GM10847 (cell line): ENCODE measurements around the gene PLOD2.

Source experiments
- POLR2A ChIP-seq: IDR thresholded peaks from 2 replicates; pipeline ENCODE4 v1.6.1; 2011; ENCODE audit not compliant: insufficient read length; ENCODE audit errors: extremely low read depth

The PLOD2 gene

GRCh38 chr3:146159037-146159436, 1.9 kb downstream of the PLOD2 start:
- no peak for TF ChIP-seq POLR2A

GRCh38 chr3:146157325-146158060, 3.5 kb downstream of the PLOD2 start:
- no peak for TF ChIP-seq POLR2A

GRCh38 chr3:146156666-146157314, 4.2 kb downstream of the PLOD2 start:
- TF ChIP-seq POLR2A: no peak

- no peak for TF ChIP-seq POLR2A
These were observed 4.9 kb downstream of the PLOD2 start for GRCh38 chr3:146156095-146156494.

- TF ChIP-seq POLR2A: no peak
These were observed 6.0 kb downstream of the PLOD2 start for GRCh38 chr3:146154995-146155394.

GRCh38 chr3:146154316-146154715, 6.7 kb downstream of the PLOD2 start:
- TF ChIP-seq POLR2A: no peak

- no peak for TF ChIP-seq POLR2A
These were observed 7.6 kb downstream of the PLOD2 start for GRCh38 chr3:146153429-146153828.

GRCh38 chr3:146152834-146153233, 8.2 kb downstream of the PLOD2 start:
- TF ChIP-seq POLR2A: no peak

GRCh38 chr3:146148468-146148931, 12.5 kb downstream of the PLOD2 start:
- no peak for TF ChIP-seq POLR2A

- TF ChIP-seq POLR2A: no peak
These were observed 15.3 kb downstream of the PLOD2 start for GRCh38 chr3:146145642-146146041.

GRCh38 chr3:146142757-146143156, 18.2 kb downstream of the PLOD2 start:
- no peak for TF ChIP-seq POLR2A

GRCh38 chr3:146139586-146140110, 21.3 kb downstream of the PLOD2 start:
- TF ChIP-seq POLR2A: no peak

- no peak for TF ChIP-seq POLR2A
These were observed 22.1 kb downstream of the PLOD2 start for GRCh38 chr3:146138902-146139301.

GRCh38 chr3:146136647-146137046, 24.3 kb downstream of the PLOD2 start:
- TF ChIP-seq POLR2A: no peak

GRCh38 chr3:146134348-146135117, 26.5 kb downstream of the PLOD2 start:
- no peak for TF ChIP-seq POLR2A

- no peak for TF ChIP-seq POLR2A
These were observed 27.5 kb downstream of the PLOD2 start for GRCh38 chr3:146133441-146133840.
